SK-N-SH (cell line): ENCODE data around the gene CCDC141. TPM values are rescaled to one million over a fixed set of nuclear protein-coding genes. Genes with fewer than 3 reads are reported as not detected.
A peak's percentile ranks its signal among the peaks of the same experiment; 100 is the strongest.

ENCODE experiments used
- CTCF ChIA-PET: fragments of 300-600, 350-600 bp; formaldehyde crosslinking; extraction: SDS; loops from one replicate; lab custom pipeline; 2021; lab: Yijun Ruan, JAX
- POLR2A ChIA-PET: fragments of 350-600 bp; sonication (Branson Sonifier 250); formaldehyde crosslinking; extraction: SDS; loops from one replicate; lab custom pipeline; 2020; ENCODE audit warnings: antibody characterized with exemption, inconsistent platforms; lab: Yijun Ruan, JAX
- DNase-seq: peaks from one replicate; pipeline ENCODE4 v3.0.0; 2012
- H2AFZ ChIP-seq: fragments of 200-600 bp; sonication (generic); 2 replicates; pipeline ENCODE4 v1.8.1; 2016; ENCODE audit warnings: antibody characterized with exemption, mild to moderate bottlenecking, low read depth
- H3F3A ChIP-seq: fragments of 200-600 bp; sonication (generic); replicated peaks from 2 replicates; pipeline ENCODE3; 2016; ENCODE audit warnings: antibody characterized with exemption, mild to moderate bottlenecking; ENCODE audit not compliant: insufficient read depth
- H3K27ac ChIP-seq, 2 experiments: fragments of 200-500 bp in 1 of 2; fragments of 200-600 bp in 1 of 2; sonication (Bioruptor generic) in 1 of 2; sonication (generic), shearing (Covaris generic) in 1 of 2; 2 replicates each; pipeline versions ENCODE4 v1.5.1 to v1.6.1; 2014 to 2016; ENCODE audit warnings: low read depth in 2 of 2, inconsistent platforms in 1 of 2, low read length in 1 of 2, mild to moderate bottlenecking in 1 of 2, mixed read lengths in 1 of 2
- H3K27me3 ChIP-seq: fragments of 200-600 bp; sonication (generic), shearing (Covaris generic); 2 replicates; pipeline ENCODE4 v1.6.1; 2016; ENCODE audit warnings: mixed run types; ENCODE audit not compliant: insufficient read depth
- H3K36me3 ChIP-seq, 2 experiments: fragments of 200-500 bp in 1 of 2; fragments of 200-600 bp in 1 of 2; sonication (Bioruptor generic) in 1 of 2; sonication (generic) in 1 of 2; replicated peaks in 1 of 2; 2 replicates each; pipeline versions ENCODE3 to v1.5.1; 2014 to 2016; ENCODE audit warnings: low read length in 1 of 2, mild to moderate bottlenecking in 1 of 2; ENCODE audit not compliant: insufficient read depth in 2 of 2, control insufficient read depth in 1 of 2
- H3K4me1 ChIP-seq, 2 experiments: fragments of 200-500 bp in 1 of 2; fragments of 200-600 bp in 1 of 2; sonication (Bioruptor generic) in 1 of 2; sonication (generic), shearing (Covaris generic) in 1 of 2; 2 replicates each; pipeline versions ENCODE4 v1.5.1 to v1.6.1; 2014 to 2016; ENCODE audit warnings: low read depth in 1 of 2, low read length in 1 of 2, mixed run types in 1 of 2; ENCODE audit not compliant: insufficient read depth in 2 of 2, control insufficient read depth in 1 of 2
- H3K4me2 ChIP-seq: fragments of 200-600 bp; sonication (generic), shearing (Covaris generic); 2 replicates; pipeline ENCODE4 v1.6.1; 2017; ENCODE audit warnings: mixed run types
- H3K4me3 ChIP-seq, 2 experiments: fragments of 200-500 bp in 1 of 2; fragments of 200-600 bp in 1 of 2; sonication (Bioruptor generic) in 1 of 2; sonication (generic), shearing (Covaris generic) in 1 of 2; 2 replicates each; pipeline versions ENCODE4 v1.5.1 to v1.8.1; 2014 to 2016; ENCODE audit warnings: low read depth in 2 of 2, inconsistent platforms in 1 of 2, low read length in 1 of 2, mild to moderate bottlenecking in 1 of 2, mixed read lengths in 1 of 2, moderate library complexity in 1 of 2
- H3K79me2 ChIP-seq: fragments of 200-600 bp; sonication (generic); 2 replicates; pipeline ENCODE4 v1.8.1; 2017; ENCODE audit warnings: mild to moderate bottlenecking; ENCODE audit not compliant: insufficient read depth
- H3K9ac ChIP-seq: fragments of 200-600 bp; sonication (generic); 2 replicates; pipeline ENCODE4 v1.6.1; 2017; ENCODE audit warnings: mixed run types
- H3K9me2 ChIP-seq: fragments of 200-600 bp; sonication (generic); 2 replicates; pipeline ENCODE4 v1.6.1; 2017; ENCODE audit warnings: mixed run types
- H3K9me3 ChIP-seq: fragments of 200-600 bp; sonication (generic); 2 replicates; pipeline ENCODE4 v1.6.1; 2017; ENCODE audit warnings: mixed run types, mild to moderate bottlenecking, moderate library complexity
- H4K20me1 ChIP-seq: fragments of 200-600 bp; sonication (generic); 2 replicates; pipeline ENCODE4 v1.6.1; 2017; ENCODE audit warnings: mild to moderate bottlenecking, mixed run types; ENCODE audit not compliant: insufficient read depth
- CTCF ChIP-seq: fragments of 200-600 bp; sonication (generic); IDR thresholded peaks from 2 replicates; pipeline ENCODE4 v1.6.1; 2017; ENCODE audit warnings: antibody characterized with exemption, mild to moderate bottlenecking, moderate library complexity
- ELF1 ChIP-seq: IDR thresholded peaks from 2 replicates; pipeline ENCODE4 v1.4.0; 2012
- GABPA ChIP-seq: IDR thresholded peaks from 2 replicates; pipeline ENCODE4 v1.4.0; 2012; ENCODE audit warnings: low read depth, mild to moderate bottlenecking
- GATA2 ChIP-seq: sonication (generic); formaldehyde crosslinking; IDR thresholded peaks from 2 replicates; pipeline ENCODE4 v1.5.0; 2020; ENCODE audit warnings: mild to moderate bottlenecking, missing genetic modification reagents
- MXI1 ChIP-seq: IDR thresholded peaks from 2 replicates; pipeline ENCODE4 v1.6.1; 2012; ENCODE audit warnings: mild to moderate bottlenecking, low read depth, low read length, improper control_type of control experiment
- PBX3 ChIP-seq: IDR thresholded peaks from 2 replicates; pipeline ENCODE4; 2012
- RAD21 ChIP-seq: IDR thresholded peaks from 2 replicates; pipeline ENCODE4 v1.6.1; 2012; ENCODE audit warnings: mild to moderate bottlenecking, low read length
- RCOR1 ChIP-seq: fragments of 150-350 bp; IDR thresholded peaks from 2 replicates; pipeline ENCODE4 v1.6.1; 2017; ENCODE audit warnings: antibody characterized with exemption, low read length
- SIN3A ChIP-seq: IDR thresholded peaks from 2 replicates; pipeline ENCODE4 v1.6.1; 2012; ENCODE audit warnings: low read depth, mild to moderate bottlenecking, low read length, moderate library complexity, borderline replicate concordance
- WGBS: methylation state at CpG from one replicate; pipeline ENCODE4 v1.1.6; 2017; ENCODE audit warnings: low lambda C conversion rate; 5-methylcytosine and 5-hydroxymethylcytosine counted together
- polyA plus RNA-seq, 3 experiments: library from polyadenylated mRNA; depleted of rRNA; stranded (reverse); fragments of >200 nt; gene quantifications; 2 replicates each; pipeline ENCODE4 v1.2.3, GENCODE V29; 2012
- TF ChIP-seq, protein P1 (sequence below): fragments of 150-350 bp; IDR thresholded peaks from 2 replicates; pipeline ENCODE4 v1.6.1; 2017; ENCODE audit warnings: antibody characterized with exemption, low read length, low read depth, borderline replicate concordance
- TF ChIP-seq, protein P2 (sequence below): IDR thresholded peaks from 2 replicates; pipeline ENCODE4 v1.4.0; 2012; ENCODE audit warnings: low read depth

Gene CCDC141
- polyA plus RNA-seq, 1 of the 3 experiments (the other 2 are of a cell fraction) = 0.02 TPM

DNA sequence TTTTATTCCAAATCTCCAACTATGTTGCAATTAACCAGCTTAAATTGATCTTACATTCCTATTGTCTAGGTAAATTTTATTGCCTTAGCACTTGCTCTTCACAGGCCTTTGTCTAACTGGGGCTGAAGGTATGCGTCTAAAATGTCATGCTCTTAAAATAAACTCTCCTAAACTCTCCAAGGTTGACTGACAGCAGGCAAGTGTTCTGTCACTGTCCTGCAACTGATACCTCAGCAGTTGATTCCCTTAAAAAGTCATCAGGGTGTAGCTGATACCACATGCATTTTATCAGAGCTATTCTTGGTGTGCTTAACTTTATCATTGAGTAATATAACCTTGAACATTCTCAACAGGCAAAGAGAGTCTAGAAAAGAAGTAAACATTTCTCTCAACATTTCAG is 243.4 kb downstream of the CCDC141 start:
- CTCF ChIA-PET = interaction anchor here (0.5 to 2.1 kb wide), 6 partner anchors 9 to 323 kb away, joined by 3 to 6 read pairs (median 4); no protein-coding TSS in a partner anchor
- Histone ChIP-seq H3K9me2 (no peaks in the 10 kb centered on the region), H4K20me1 (no peaks in the 10 kb centered on the region), H3K9ac (no peak overlapping the region)
- TF ChIP-seq ELF1 = no peak
- TF ChIP-seq, all 33 proteins: peak for 0
- no peak overlapping the region for H3K4me3 ChIP-seq
- POLR2A ChIA-PET = no interaction called here
- no peak for DNase-seq
- H2AFZ ChIP-seq = no peak overlapping the region
- H3K27me3 ChIP-seq = no peaks in the 10 kb centered on the region
- WGBS = 94% methylated on average over 1 of the region's 1 CpG
- H3K27ac ChIP-seq = no peak overlapping the region
- H3K79me2 ChIP-seq = no peaks in the 10 kb centered on the region
- no peak overlapping the region for H3K4me2 ChIP-seq
- H3F3A ChIP-seq = no peaks in the 10 kb centered on the region
- H3K36me3 ChIP-seq = no peaks in the 10 kb centered on the region
- no peaks in the 10 kb centered on the region for H3K9me3 ChIP-seq
- no peaks in the 10 kb centered on the region; a peak in 2 of 4 replicates for H3K4me1 ChIP-seq

- H3K9me2 ChIP-seq = no peaks in the 10 kb centered on the region
- no peak for TF ChIP-seq SIN3A
- TF ChIP-seq, protein P1, sequence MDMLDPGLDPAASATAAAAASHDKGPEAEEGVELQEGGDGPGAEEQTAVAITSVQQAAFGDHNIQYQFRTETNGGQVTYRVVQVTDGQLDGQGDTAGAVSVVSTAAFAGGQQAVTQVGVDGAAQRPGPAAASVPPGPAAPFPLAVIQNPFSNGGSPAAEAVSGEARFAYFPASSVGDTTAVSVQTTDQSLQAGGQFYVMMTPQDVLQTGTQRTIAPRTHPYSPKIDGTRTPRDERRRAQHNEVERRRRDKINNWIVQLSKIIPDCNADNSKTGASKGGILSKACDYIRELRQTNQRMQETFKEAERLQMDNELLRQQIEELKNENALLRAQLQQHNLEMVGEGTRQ = no peak
- no peak for TF ChIP-seq RCOR1
- TF ChIP-seq RAD21 = no peak
- no peak for TF ChIP-seq MXI1
- no peak for TF ChIP-seq GATA2 (CRISPR knock-in tag)
- no peak for TF ChIP-seq GABPA
- no peak for TF ChIP-seq PBX3
- H3K27me3 ChIP-seq = no peaks in the 10 kb centered on the region
- ChIA-PET CTCF (interaction anchor here (1.3 to 1.7 kb wide), 3 partner anchors 10 to 108 kb away, joined by 5 to 6 read pairs (median 6); no protein-coding TSS in a partner anchor), POLR2A (no interaction called here)
- no peaks in the 10 kb centered on the region for H4K20me1 ChIP-seq
- no peak overlapping the region for H3K4me2 ChIP-seq
- H3K4me1 ChIP-seq = no peaks in the 10 kb centered on the region; a peak in 2 of 4 replicates
- no peak overlapping the region for H3K27ac ChIP-seq
- DNase-seq = no peak
- no peaks in the 10 kb centered on the region for H3F3A ChIP-seq
- no peak overlapping the region for H3K9ac ChIP-seq
- H3K9me3 ChIP-seq = no peaks in the 10 kb centered on the region
- 89% methylated on average over 2 of the region's 2 CpGs for WGBS
- H3K4me3 ChIP-seq = no peak overlapping the region
- no peak overlapping the region for H2AFZ ChIP-seq
- no peaks in the 10 kb centered on the region for H3K36me3 ChIP-seq
- H3K79me2 ChIP-seq = no peaks in the 10 kb centered on the region
Observed at GRCh38 chr2:178805457-178805856, 244.5 kb downstream of the CCDC141 start.

DNA sequence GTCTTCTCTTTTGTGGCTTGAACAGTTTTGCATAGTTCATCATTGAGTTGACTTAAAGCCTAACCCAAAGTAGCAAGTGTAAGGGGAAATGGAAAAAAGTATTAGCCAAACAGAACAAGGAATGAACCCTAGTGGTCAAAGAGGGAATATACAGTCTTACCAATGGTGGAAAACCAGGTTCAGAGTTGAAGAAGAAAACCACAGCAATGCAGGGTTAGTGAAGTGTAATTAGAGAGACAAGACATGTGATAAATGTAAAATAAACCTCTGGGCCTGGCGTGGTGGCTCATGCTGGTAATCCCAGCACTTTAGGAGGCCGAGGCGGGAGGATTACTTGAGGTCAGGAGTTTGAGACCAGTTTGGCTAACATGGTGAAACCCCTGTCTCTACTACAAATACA is 245.1 kb downstream of the CCDC141 start:
- Histone ChIP-seq H3K4me3 (no peak overlapping the region), H3K27ac (no peak overlapping the region), H3K4me1 (no peaks in the 10 kb centered on the region; a peak in 2 of 4 replicates), H3K4me2 (no peak overlapping the region), H3K27me3 (no peaks in the 10 kb centered on the region), H2AFZ (no peak overlapping the region), H3K36me3 (no peaks in the 10 kb centered on the region), H3K9me3 (no peaks in the 10 kb centered on the region), H3F3A (no peaks in the 10 kb centered on the region), H4K20me1 (no peaks in the 10 kb centered on the region), H3K9ac (no peak overlapping the region), H3K79me2 (no peaks in the 10 kb centered on the region), H3K9me2 (no peaks in the 10 kb centered on the region)
- 81% methylated on average over 3 of the region's 3 CpGs for WGBS
- CTCF ChIA-PET = interaction anchor here (0.6 to 1.7 kb wide), 5 partner anchors 19 to 520 kb away, joined by 3 to 6 read pairs (median 3); no protein-coding TSS in a partner anchor
- DNase-seq = peak; percentile 37
- TF ChIP-seq, protein P2, sequence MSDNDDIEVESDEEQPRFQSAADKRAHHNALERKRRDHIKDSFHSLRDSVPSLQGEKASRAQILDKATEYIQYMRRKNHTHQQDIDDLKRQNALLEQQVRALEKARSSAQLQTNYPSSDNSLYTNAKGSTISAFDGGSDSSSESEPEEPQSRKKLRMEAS = no peak
- peak; percentile 56 for TF ChIP-seq CTCF
- POLR2A ChIA-PET = no interaction called here
